NCI-H82 treated with DMSO at 0.1 percent for 48 hours (cell line): Measurements from ENCODE around the gene CDC42BPG.
A peak's percentile ranks its signal among the peaks of the same experiment; 100 is the strongest.

Experiments used
- DNase-seq: peaks from one replicate; lab custom pipeline; 2025; ENCODE audit not compliant: unreplicated experiment; lab: John Stamatoyannopoulos, UW

Gene CDC42BPG

GRCh38 chr11:64844330-64845128, at the start of gene CDC42BPG:
CDC42BPG (minus strand) TSS chr11:64844653; CDS start chr11:64844569, 84 bp downstream.
- DNase-seq, result peak; percentile 16

- DNase-seq, result no peak
Observed at GRCh38 chr11:64893194-64894069, 49.0 kb upstream of the CDC42BPG start.

- no peak for DNase-seq
Observed at GRCh38 chr11:64892838-64893193, 48.4 kb upstream of the CDC42BPG start.

- no peak for DNase-seq
Observed at GRCh38 chr11:64892411-64892831, 48.0 kb upstream of the CDC42BPG start.

GRCh38 chr11:64891880-64892279, 47.4 kb upstream of the CDC42BPG start:
- no peak for DNase-seq

- no peak for DNase-seq
Observed at GRCh38 chr11:64891215-64891848, 46.9 kb upstream of the CDC42BPG start.

- DNase-seq, result no peak
Observed at GRCh38 chr11:64890522-64890939, 46.1 kb upstream of the CDC42BPG start.

- no peak for DNase-seq
Observed at GRCh38 chr11:64888729-64889511, 44.5 kb upstream of the CDC42BPG start.

- no peak for DNase-seq
Observed at GRCh38 chr11:64888406-64888728, 43.9 kb upstream of the CDC42BPG start.

- DNase-seq, result no peak
Observed at GRCh38 chr11:64887757-64888405, 43.4 kb upstream of the CDC42BPG start.

GRCh38 chr11:64887234-64887756, 42.8 kb upstream of the CDC42BPG start:
- DNase-seq, result no peak

- no peak for DNase-seq
Observed at GRCh38 chr11:64885367-64886286, 41.2 kb upstream of the CDC42BPG start.

- no peak for DNase-seq
Observed at GRCh38 chr11:64884019-64884418, 39.6 kb upstream of the CDC42BPG start.

GRCh38 chr11:64883575-64883974, 39.1 kb upstream of the CDC42BPG start:
- no peak for DNase-seq

- no peak for DNase-seq
Observed at GRCh38 chr11:64882243-64882642, 37.8 kb upstream of the CDC42BPG start.

- no peak for DNase-seq
Observed at GRCh38 chr11:64881476-64881875, 37.0 kb upstream of the CDC42BPG start.

GRCh38 chr11:64880240-64881001, 36.0 kb upstream of the CDC42BPG start:
- no peak for DNase-seq

- DNase-seq, result no peak
Observed at GRCh38 chr11:64879244-64879900, 34.9 kb upstream of the CDC42BPG start.
